Astrocyte (in vitro differentiated cells and primary cell): ENCODE data around the gene SENP2. TPM values are rescaled to one million over a fixed set of nuclear protein-coding genes. Genes with fewer than 3 reads are reported as not detected.
"Not testable (repeated sequence)": the region's sequence is repeated elsewhere in the genome, so short reads cannot be mapped to it uniquely, and the experiment has no call there.

Experiments used
- DNase-seq: peaks from one replicate; pipeline ENCODE4 v3.0.0-alpha.2; 2010; ENCODE audit warnings: low read depth
- FAIRE-seq: peaks from 2 replicates; lab custom pipeline; 2011; peaks lifted over from hg19 to GRCh38; lab: Jason Lieb, UNC
- H2AFZ ChIP-seq: 2 replicates; pipeline ENCODE4 v1.6.0; 2012; ENCODE audit warnings: low read depth, low read length, inconsistent platforms
- H3K27ac ChIP-seq: 2 replicates; pipeline ENCODE4 v1.5.1; 2011; ENCODE audit warnings: low read depth, low read length, inconsistent platforms
- H3K27me3 ChIP-seq: 2 replicates; pipeline ENCODE4 v1.6.0; 2011; ENCODE audit warnings: low read length, inconsistent platforms; ENCODE audit not compliant: insufficient read depth
- H3K36me3 ChIP-seq: 2 replicates; pipeline ENCODE4 v1.5.1; 2011; ENCODE audit warnings: low read length, inconsistent platforms; ENCODE audit not compliant: insufficient read depth
- H3K4me1 ChIP-seq: 2 replicates; pipeline ENCODE4 v1.5.1; 2011; ENCODE audit warnings: low read length, inconsistent platforms; ENCODE audit not compliant: insufficient read depth
- H3K4me2 ChIP-seq: 2 replicates; pipeline ENCODE4 v1.6.0; 2012; ENCODE audit warnings: low read length, inconsistent platforms
- H3K4me3 ChIP-seq: 2 replicates; pipeline ENCODE4 v1.5.1; 2011; ENCODE audit warnings: low read depth, mild to moderate bottlenecking, low read length, inconsistent platforms; ENCODE audit not compliant: insufficient read depth
- H3K79me2 ChIP-seq: 2 replicates; pipeline ENCODE4 v1.6.0; 2012; ENCODE audit warnings: mild to moderate bottlenecking, low read length, inconsistent platforms; ENCODE audit not compliant: insufficient read depth
- H3K9ac ChIP-seq: 2 replicates; pipeline ENCODE4 v1.6.0; 2012; ENCODE audit warnings: mild to moderate bottlenecking, low read length, inconsistent platforms
- H3K9me3 ChIP-seq: 2 replicates; pipeline ENCODE4 v1.5.1; 2012; ENCODE audit warnings: low read depth, mild to moderate bottlenecking, low read length, inconsistent platforms; ENCODE audit not compliant: insufficient read depth
- H4K20me1 ChIP-seq: 2 replicates; pipeline ENCODE4 v1.6.0; 2012; ENCODE audit warnings: low read length, inconsistent platforms; ENCODE audit not compliant: insufficient read depth
- H3K27ac Mint-ChIP-seq: one replicate; pipeline ENCODE4 v1.8.0; 2021; ENCODE audit warnings: mild to moderate bottlenecking, mixed read lengths; ENCODE audit not compliant: unreplicated experiment
- H3K27me3 Mint-ChIP-seq: one replicate; pipeline ENCODE4 v1.8.0; 2021; ENCODE audit warnings: low read depth, mixed read lengths; ENCODE audit not compliant: unreplicated experiment
- H3K36me3 Mint-ChIP-seq: one replicate; pipeline ENCODE4 v1.8.0; 2021; ENCODE audit warnings: low read depth, mixed read lengths; ENCODE audit not compliant: unreplicated experiment
- H3K4me1 Mint-ChIP-seq: one replicate; pipeline ENCODE4 v1.8.0; 2021; ENCODE audit warnings: low read depth, mixed read lengths; ENCODE audit not compliant: unreplicated experiment
- H3K4me3 Mint-ChIP-seq: one replicate; pipeline ENCODE4 v1.8.0; 2021; ENCODE audit warnings: mild to moderate bottlenecking, moderate library complexity, mixed read lengths; ENCODE audit not compliant: unreplicated experiment
- H3K9me3 Mint-ChIP-seq: one replicate; pipeline ENCODE4 v1.8.0; 2021; ENCODE audit warnings: mild to moderate bottlenecking, mixed read lengths; ENCODE audit not compliant: unreplicated experiment
- EZH2 ChIP-seq: IDR thresholded peaks from 2 replicates; pipeline ENCODE4 v1.6.1; 2012; ENCODE audit warnings: mild to moderate bottlenecking, low read length, inconsistent platforms; ENCODE audit not compliant: insufficient read depth
- total RNA-seq: library from RNA; stranded (reverse); gene quantifications from 2 replicates; pipeline ENCODE4 v1.2.1, GENCODE V29; 2021
- TF ChIP-seq, protein P1 (sequence below): IDR thresholded peaks from 2 replicates; pipeline ENCODE4 v1.5.1; 2011; ENCODE audit warnings: low read depth, mild to moderate bottlenecking, inconsistent platforms, low read length, moderate library complexity; ENCODE audit not compliant: insufficient read depth

The SENP2 gene
- total RNA-seq, 1 donor from 2014 or later: 44.1 TPM

GRCh38 chr3:185637388-185637787, 51.3 kb downstream of the SENP2 start:
- Mint-ChIP-seq H3K27me3 (no peaks in the 10 kb centered on the region), H3K9me3 (no peaks in the 10 kb centered on the region), H3K36me3 (peaks cover 15% of the 10 kb centered on the region), H3K4me3 (no peak overlapping the region), H3K27ac (no peak overlapping the region), H3K4me1 (peaks cover 11% of the 10 kb centered on the region)
- FAIRE-seq (no peak), DNase-seq (no peak)
- H3K4me3 ChIP-seq: no peak overlapping the region
- H3K9ac ChIP-seq: no peak overlapping the region
- H3K27me3 ChIP-seq: no peaks in the 10 kb centered on the region
- peaks cover 4% of the 10 kb centered on the region for H3K36me3 ChIP-seq
- no peaks in the 10 kb centered on the region for H3K4me1 ChIP-seq
- H3K9me3 ChIP-seq: no peaks in the 10 kb centered on the region
- H4K20me1 ChIP-seq: no peaks in the 10 kb centered on the region
- H3K27ac ChIP-seq: no peak overlapping the region
- no peak overlapping the region for H3K4me2 ChIP-seq
- H2AFZ ChIP-seq: no peak overlapping the region
- H3K79me2 ChIP-seq: no peaks in the 10 kb centered on the region
- TF ChIP-seq, protein P1, sequence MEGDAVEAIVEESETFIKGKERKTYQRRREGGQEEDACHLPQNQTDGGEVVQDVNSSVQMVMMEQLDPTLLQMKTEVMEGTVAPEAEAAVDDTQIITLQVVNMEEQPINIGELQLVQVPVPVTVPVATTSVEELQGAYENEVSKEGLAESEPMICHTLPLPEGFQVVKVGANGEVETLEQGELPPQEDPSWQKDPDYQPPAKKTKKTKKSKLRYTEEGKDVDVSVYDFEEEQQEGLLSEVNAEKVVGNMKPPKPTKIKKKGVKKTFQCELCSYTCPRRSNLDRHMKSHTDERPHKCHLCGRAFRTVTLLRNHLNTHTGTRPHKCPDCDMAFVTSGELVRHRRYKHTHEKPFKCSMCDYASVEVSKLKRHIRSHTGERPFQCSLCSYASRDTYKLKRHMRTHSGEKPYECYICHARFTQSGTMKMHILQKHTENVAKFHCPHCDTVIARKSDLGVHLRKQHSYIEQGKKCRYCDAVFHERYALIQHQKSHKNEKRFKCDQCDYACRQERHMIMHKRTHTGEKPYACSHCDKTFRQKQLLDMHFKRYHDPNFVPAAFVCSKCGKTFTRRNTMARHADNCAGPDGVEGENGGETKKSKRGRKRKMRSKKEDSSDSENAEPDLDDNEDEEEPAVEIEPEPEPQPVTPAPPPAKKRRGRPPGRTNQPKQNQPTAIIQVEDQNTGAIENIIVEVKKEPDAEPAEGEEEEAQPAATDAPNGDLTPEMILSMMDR: no peak
- TF ChIP-seq EZH2: no peak

DNA sequence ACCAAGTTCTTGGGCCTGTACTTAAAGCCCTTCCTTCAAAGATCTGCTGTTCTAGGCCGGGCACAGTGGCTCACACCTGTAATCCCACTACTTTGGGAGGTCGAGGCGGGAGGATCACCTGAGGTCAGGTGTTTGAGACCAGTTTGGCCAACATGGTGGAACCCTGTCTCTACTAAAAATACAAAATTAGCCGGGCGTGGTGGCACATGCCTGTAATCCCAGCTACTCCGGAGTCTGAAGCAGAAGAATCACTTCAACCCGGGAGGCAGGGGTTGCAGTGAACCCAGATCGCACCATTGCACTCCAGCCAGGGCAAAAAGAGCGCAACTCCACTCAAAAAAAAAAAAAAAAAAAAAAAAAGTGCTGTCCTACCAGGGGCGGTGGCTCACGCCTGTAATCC, 52.6 kb downstream of the SENP2 start:
- H3K36me3 ChIP-seq, H3K27me3 ChIP-seq, H4K20me1 ChIP-seq, H3K4me3 Mint-ChIP-seq, H3K4me2 ChIP-seq, H2AFZ ChIP-seq, H3K9ac ChIP-seq, H3K27me3 Mint-ChIP-seq, H3K9me3 ChIP-seq, H3K4me3 ChIP-seq, H3K4me1 ChIP-seq, H3K9me3 Mint-ChIP-seq, FAIRE-seq, H3K27ac Mint-ChIP-seq, DNase-seq, H3K4me1 Mint-ChIP-seq, H3K27ac ChIP-seq, H3K79me2 ChIP-seq: not testable (repeated sequence)
- peaks cover 21% of the 10 kb centered on the region for H3K36me3 Mint-ChIP-seq

DNA sequence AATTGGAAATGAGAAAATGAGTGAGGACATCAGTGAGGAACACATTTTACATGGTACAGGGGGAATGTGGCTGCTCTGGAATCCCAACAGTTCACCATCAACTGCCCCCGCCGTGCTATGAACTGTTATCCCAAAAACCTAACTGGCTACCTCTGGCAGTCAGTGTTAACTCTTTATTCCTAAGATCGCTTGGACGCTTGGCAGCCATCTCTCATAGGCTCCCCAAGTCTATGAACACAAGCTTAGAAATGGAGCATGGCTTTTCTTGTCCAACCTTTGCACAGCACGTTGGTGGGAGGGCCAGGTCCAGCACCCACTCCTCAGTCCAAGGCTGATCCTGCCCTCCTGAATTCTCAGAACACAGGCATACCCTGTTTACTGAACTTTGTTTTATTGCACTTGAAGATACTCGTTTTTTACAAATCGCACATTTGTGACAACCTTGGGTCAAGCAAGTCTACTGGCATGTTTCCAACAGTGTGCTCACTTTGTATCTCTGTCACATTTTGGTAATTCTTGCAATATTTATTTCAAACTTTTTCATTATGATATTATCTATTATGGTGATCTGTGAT, 53.6 kb downstream of the SENP2 start:
- H3K4me1 Mint-ChIP-seq: peaks cover 7% of the 10 kb centered on the region
- FAIRE-seq (no peak), DNase-seq (no peak)
- H3K4me3 ChIP-seq: no peak overlapping the region
- H3K9me3 ChIP-seq: no peaks in the 10 kb centered on the region
- H2AFZ ChIP-seq: no peak overlapping the region
- H3K79me2 ChIP-seq: no peaks in the 10 kb centered on the region
- H3K4me3 Mint-ChIP-seq: no peak overlapping the region
- H3K9ac ChIP-seq: no peak overlapping the region
- no peak overlapping the region for H3K27ac Mint-ChIP-seq
- H3K36me3 ChIP-seq: peaks cover 4% of the 10 kb centered on the region
- H3K27ac ChIP-seq: no peak overlapping the region
- no peaks in the 10 kb centered on the region for H3K4me1 ChIP-seq
- no peak overlapping the region for H3K4me2 ChIP-seq
- peaks cover 5% of the 10 kb centered on the region for H4K20me1 ChIP-seq
- no peaks in the 10 kb centered on the region for H3K27me3 ChIP-seq
- H3K9me3 Mint-ChIP-seq: no peaks in the 10 kb centered on the region
- peaks cover 21% of the 10 kb centered on the region for H3K36me3 Mint-ChIP-seq
- no peaks in the 10 kb centered on the region for H3K27me3 Mint-ChIP-seq
- TF ChIP-seq EZH2: no peak
- TF ChIP-seq, protein P1: no peak
